Measurements from ENCODE around the gene DCAF6.

Gene DCAF6

GRCh38 chr1:168106274-168106673, 169.8 kb downstream of the DCAF6 start:
- no peak for DNase-seq (ENCODE audit: low read depth in 2 of 2)

- no peak for DNase-seq (ENCODE audit: low read depth in 2 of 2)
Observed at GRCh38 chr1:168110896-168111545, 174.5 kb downstream of the DCAF6 start.

DNA sequence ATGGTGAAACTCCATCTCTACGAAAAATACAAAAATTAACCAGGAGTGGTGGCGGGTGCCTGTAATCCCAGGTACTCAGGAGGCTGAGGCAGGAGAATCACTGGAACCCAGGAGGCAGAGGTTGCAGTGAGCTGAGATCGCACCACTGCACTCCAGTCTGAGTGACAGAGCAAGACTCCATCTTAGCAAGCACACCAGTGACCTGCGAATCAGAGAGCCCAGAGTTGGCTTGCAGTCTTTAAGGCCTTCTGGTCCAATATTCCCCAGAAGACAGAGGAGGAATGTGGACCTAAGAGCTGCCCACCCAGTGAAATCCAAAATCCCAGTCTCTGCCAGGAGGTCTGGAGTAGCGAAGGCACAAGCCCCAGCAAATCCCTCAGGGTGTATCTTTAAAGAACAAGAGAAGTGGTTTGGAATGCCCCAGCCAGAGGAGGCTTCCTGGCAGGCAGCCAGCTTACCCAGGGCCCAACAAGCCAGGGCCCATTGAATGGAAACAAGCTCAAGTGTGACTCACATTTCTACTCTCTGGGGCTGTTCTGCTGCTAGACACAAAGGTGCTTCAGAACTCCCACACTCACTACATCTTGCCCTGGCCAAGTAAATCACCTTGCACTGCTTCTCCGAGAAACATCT, 176.3 kb downstream of the DCAF6 start:
- DNase-seq (ENCODE audit: low read depth in 2 of 2) = peak; percentile 43 to 52

- no peak for DNase-seq (ENCODE audit: low read depth in 2 of 2)
Observed at GRCh38 chr1:168114845-168115244, 178.4 kb downstream of the DCAF6 start.

GRCh38 chr1:168116327-168116799, 179.9 kb downstream of the DCAF6 start:
- DNase-seq (ENCODE audit: low read depth in 2 of 2) = no peak

GRCh38 chr1:168119750-168120149, 183.3 kb downstream of the DCAF6 start:
- no peak for DNase-seq (ENCODE audit: low read depth in 2 of 2)

- DNase-seq (ENCODE audit: low read depth in 2 of 2) = no peak
Observed at GRCh38 chr1:168121401-168122011, 185.0 kb downstream of the DCAF6 start.

- no peak for DNase-seq (ENCODE audit: low read depth in 2 of 2)
Observed at GRCh38 chr1:168125051-168125450, 188.6 kb downstream of the DCAF6 start.

Measured in activated CD4-positive, alpha-beta T cell treated with anti-CD3 and anti-CD28 coated beads for 24 hours (primary cell).